Mucosa of stomach (tissue), 1 donor: ENCODE measurements around the gene DMKN.
"Not testable (repeated sequence)": the region's sequence is repeated elsewhere in the genome, so short reads cannot be mapped to it uniquely, and the experiment has no call there.

Experiments
- H3K27me3 ChIP-seq: one replicate; pipeline ENCODE4 v1.7.0; 2013; ENCODE audit warnings: mild to moderate bottlenecking, low read length; ENCODE audit not compliant: control insufficient read depth, insufficient read depth
- H3K36me3 ChIP-seq: one replicate; pipeline ENCODE4 v1.7.0; 2013; ENCODE audit warnings: low read length; ENCODE audit not compliant: control insufficient read depth, insufficient read depth
- H3K4me1 ChIP-seq: one replicate; pipeline ENCODE4 v1.7.0; 2013; ENCODE audit warnings: mild to moderate bottlenecking, low read length; ENCODE audit not compliant: control insufficient read depth, insufficient read depth
- H3K4me3 ChIP-seq: one replicate; pipeline ENCODE4 v1.7.0; 2013; ENCODE audit warnings: low read length
- H3K9ac ChIP-seq: one replicate; pipeline ENCODE4 v1.7.0; 2013; ENCODE audit warnings: mild to moderate bottlenecking, low read length, moderate library complexity
- H3K9me3 ChIP-seq: one replicate; pipeline ENCODE4 v1.7.0; 2013; ENCODE audit warnings: mild to moderate bottlenecking, low read length, moderate library complexity; ENCODE audit not compliant: control insufficient read depth
- donor health status: Pancreatic carcinoma.

DMKN gene

GRCh38 chr19:35461788-35462187 lies 51.7 kb downstream of the DMKN start:
- not testable (repeated sequence) for H3K36me3 ChIP-seq, H3K4me3 ChIP-seq, H3K9me3 ChIP-seq, H3K27me3 ChIP-seq, H3K9ac ChIP-seq
- H3K4me1 ChIP-seq: peaks cover 23% of the 10 kb centered on the region

GRCh38 chr19:35461060-35461459 lies 52.4 kb downstream of the DMKN start:
- Histone ChIP-seq H3K27me3 (no peaks in the 10 kb centered on the region), H3K9me3 (no peaks in the 10 kb centered on the region), H3K36me3 (no peaks in the 10 kb centered on the region), H3K9ac (no peak overlapping the region), H3K4me3 (no peak overlapping the region), H3K4me1 (peaks cover 23% of the 10 kb centered on the region)

- H3K4me1 ChIP-seq: peaks cover 23% of the 10 kb centered on the region
These were observed 52.8 kb downstream of the DMKN start for GRCh38 chr19:35460608-35461007.

GRCh38 chr19:35459414-35460082 lies 53.9 kb downstream of the DMKN start:
- Histone ChIP-seq H3K4me1 (peaks cover 23% of the 10 kb centered on the region), H3K9me3 (no peaks in the 10 kb centered on the region), H3K9ac (peak overlapping the region; percentile 2), H3K27me3 (no peaks in the 10 kb centered on the region), H3K36me3 (no peaks in the 10 kb centered on the region), H3K4me3 (no peak overlapping the region)

More at GRCh38 chr19:35460608-35461007, 52.8 kb downstream of the DMKN start:
- Histone ChIP-seq H3K4me3 (no peak overlapping the region), H3K9ac (no peak overlapping the region), H3K36me3 (no peaks in the 10 kb centered on the region), H3K9me3 (no peaks in the 10 kb centered on the region), H3K27me3 (no peaks in the 10 kb centered on the region)

- Histone ChIP-seq H3K36me3 (no peaks in the 10 kb centered on the region), H3K4me3 (no peak overlapping the region), H3K9me3 (no peaks in the 10 kb centered on the region), H3K9ac (peak overlapping the region; percentile 2), H3K4me1 (peaks cover 23% of the 10 kb centered on the region), H3K27me3 (no peaks in the 10 kb centered on the region)
These were observed 54.6 kb downstream of the DMKN start for GRCh38 chr19:35458731-35459391.

GRCh38 chr19:35458192-35458591 lies 55.3 kb downstream of the DMKN start:
- Histone ChIP-seq H3K4me3 (no peak overlapping the region), H3K9ac (no peak overlapping the region), H3K36me3 (no peaks in the 10 kb centered on the region), H3K27me3 (no peaks in the 10 kb centered on the region), H3K4me1 (peaks cover 23% of the 10 kb centered on the region), H3K9me3 (no peaks in the 10 kb centered on the region)

GRCh38 chr19:35457173-35457572 lies 56.3 kb downstream of the DMKN start:
- Histone ChIP-seq H3K9me3 (no peaks in the 10 kb centered on the region), H3K9ac (no peak overlapping the region), H3K27me3 (no peaks in the 10 kb centered on the region), H3K36me3 (no peaks in the 10 kb centered on the region), H3K4me1 (peaks cover 23% of the 10 kb centered on the region), H3K4me3 (no peak overlapping the region)

- Histone ChIP-seq H3K9me3 (no peaks in the 10 kb centered on the region), H3K4me3 (no peak overlapping the region), H3K36me3 (no peaks in the 10 kb centered on the region), H3K27me3 (no peaks in the 10 kb centered on the region), H3K4me1 (peaks cover 23% of the 10 kb centered on the region), H3K9ac (no peak overlapping the region)
These were observed 57.7 kb downstream of the DMKN start for GRCh38 chr19:35455616-35456201.

- Histone ChIP-seq H3K9ac (no peak overlapping the region), H3K9me3 (no peaks in the 10 kb centered on the region), H3K4me3 (no peak overlapping the region), H3K36me3 (no peaks in the 10 kb centered on the region), H3K27me3 (peaks cover 3% of the 10 kb centered on the region), H3K4me1 (peaks cover 23% of the 10 kb centered on the region)
These were observed 58.8 kb downstream of the DMKN start for GRCh38 chr19:35454663-35455062.

GRCh38 chr19:35451338-35452096 lies 61.9 kb downstream of the DMKN start:
- peaks cover 19% of the 10 kb centered on the region for H3K4me1 ChIP-seq
- no peak overlapping the region for H3K9ac ChIP-seq
- H3K27me3 ChIP-seq: peaks cover 7% of the 10 kb centered on the region
- no peaks in the 10 kb centered on the region for H3K9me3 ChIP-seq
- no peak overlapping the region for H3K4me3 ChIP-seq
- H3K36me3 ChIP-seq: no peaks in the 10 kb centered on the region

GRCh38 chr19:35449359-35450043 lies 63.9 kb downstream of the DMKN start:
- peaks cover 19% of the 10 kb centered on the region for H3K4me1 ChIP-seq
- H3K27me3 ChIP-seq: peaks cover 7% of the 10 kb centered on the region
- no peaks in the 10 kb centered on the region for H3K36me3 ChIP-seq
- H3K9me3 ChIP-seq: no peaks in the 10 kb centered on the region
- no peak overlapping the region for H3K4me3 ChIP-seq
- no peak overlapping the region for H3K9ac ChIP-seq
